ENCODE results near the gene LRCH1.

DNA sequence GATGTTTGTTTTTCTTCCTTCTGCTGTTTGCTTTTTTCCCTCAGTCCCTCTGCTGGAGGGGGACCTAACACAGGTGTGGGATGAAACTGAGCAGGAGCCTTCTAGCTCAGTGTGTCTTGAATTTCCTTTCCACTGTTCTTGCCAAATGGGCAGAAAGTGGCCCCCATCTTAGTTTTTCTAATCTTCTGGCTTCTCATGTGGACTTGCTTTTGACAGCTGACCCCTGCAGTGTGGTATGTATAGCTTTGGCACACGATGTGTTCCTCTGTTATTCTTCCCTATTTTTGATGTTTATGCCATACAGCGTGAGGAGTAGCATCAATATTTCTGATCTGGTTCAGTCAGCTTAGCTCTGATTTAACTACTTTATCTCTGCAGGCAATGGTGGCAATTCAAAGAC, 8.3 kb downstream of the LRCH1 start:
- no peak for TF ChIP-seq POLR2A (IDR thresholded peaks at IDR 0.05)
- TF ChIP-seq, protein P1, sequence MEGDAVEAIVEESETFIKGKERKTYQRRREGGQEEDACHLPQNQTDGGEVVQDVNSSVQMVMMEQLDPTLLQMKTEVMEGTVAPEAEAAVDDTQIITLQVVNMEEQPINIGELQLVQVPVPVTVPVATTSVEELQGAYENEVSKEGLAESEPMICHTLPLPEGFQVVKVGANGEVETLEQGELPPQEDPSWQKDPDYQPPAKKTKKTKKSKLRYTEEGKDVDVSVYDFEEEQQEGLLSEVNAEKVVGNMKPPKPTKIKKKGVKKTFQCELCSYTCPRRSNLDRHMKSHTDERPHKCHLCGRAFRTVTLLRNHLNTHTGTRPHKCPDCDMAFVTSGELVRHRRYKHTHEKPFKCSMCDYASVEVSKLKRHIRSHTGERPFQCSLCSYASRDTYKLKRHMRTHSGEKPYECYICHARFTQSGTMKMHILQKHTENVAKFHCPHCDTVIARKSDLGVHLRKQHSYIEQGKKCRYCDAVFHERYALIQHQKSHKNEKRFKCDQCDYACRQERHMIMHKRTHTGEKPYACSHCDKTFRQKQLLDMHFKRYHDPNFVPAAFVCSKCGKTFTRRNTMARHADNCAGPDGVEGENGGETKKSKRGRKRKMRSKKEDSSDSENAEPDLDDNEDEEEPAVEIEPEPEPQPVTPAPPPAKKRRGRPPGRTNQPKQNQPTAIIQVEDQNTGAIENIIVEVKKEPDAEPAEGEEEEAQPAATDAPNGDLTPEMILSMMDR (IDR thresholded peaks at IDR 0.05): no peak
- no peak for TF ChIP-seq EP300 (IDR thresholded peaks at IDR 0.05)
- no peak for TF ChIP-seq POLR2AphosphoS5 (IDR thresholded peaks at IDR 0.05)
